Lung (tissue), 12 donors: ENCODE data around the gene UNC13A. TPM values are rescaled to one million over a fixed set of nuclear protein-coding genes. Genes with fewer than 3 reads are reported as not detected.

Experiments
- ATAC-seq: fragments of 200-7000 bp; cut with Tn5 transposase; one replicate; pipeline ENCODE4 v1.9.1; 2020; ENCODE audit warnings: moderate number of reproducible peaks; ENCODE audit not compliant: insufficient read depth, low FRiP score
- DNase-seq, 3 donors: peaks; one replicate each; pipeline ENCODE4 v3.0.0-alpha.2; 2013 to 2017
- H3K27ac ChIP-seq, 2 donors: one replicate each; pipeline ENCODE4 v1.5.1; 2013; ENCODE audit warnings: mild to moderate bottlenecking in 2 of 2, moderate library complexity in 2 of 2, control low read depth in 1 of 2, inconsistent platforms in 1 of 2, low read depth in 1 of 2, low read length in 1 of 2
- H3K27me3 ChIP-seq, 3 donors: one replicate each; pipeline ENCODE4 v1.5.1; 2013; ENCODE audit warnings: low read length in 2 of 3; ENCODE audit not compliant: control insufficient read depth in 3 of 3, insufficient read depth in 3 of 3
- H3K36me3 ChIP-seq, 4 donors: one replicate each; pipeline ENCODE4 v1.5.1; 2013; ENCODE audit warnings: low read length in 4 of 4, mild to moderate bottlenecking in 1 of 4, moderate library complexity in 1 of 4; ENCODE audit not compliant: control insufficient read depth in 4 of 4, insufficient read depth in 4 of 4
- H3K4me1 ChIP-seq, 5 donors: one replicate each; pipeline ENCODE4 v1.5.1; 2013; ENCODE audit warnings: low read length in 5 of 5, mild to moderate bottlenecking in 2 of 5, moderate library complexity in 1 of 5; ENCODE audit not compliant: control insufficient read depth in 5 of 5, insufficient read depth in 5 of 5
- H3K4me3 ChIP-seq: one replicate; pipeline ENCODE4 v1.5.1; 2013; ENCODE audit warnings: mild to moderate bottlenecking, control low read depth, moderate library complexity
- H3K9ac ChIP-seq, 2 donors: one replicate each; pipeline ENCODE4 v1.5.1; 2013; ENCODE audit warnings: low read length in 2 of 2, control low read depth in 1 of 2; ENCODE audit not compliant: insufficient read depth in 1 of 2
- H3K9me3 ChIP-seq, 4 donors: one replicate each; pipeline ENCODE4 v1.5.1; 2013; ENCODE audit warnings: low read length in 3 of 4, mild to moderate bottlenecking in 1 of 4, moderate library complexity in 1 of 4; ENCODE audit not compliant: control insufficient read depth in 4 of 4, insufficient read depth in 3 of 4
- WGBS, 2 donors: extraction: QIAGEN DNeasy Blood & Tissue Kit; methylation state at CpG; one replicate each; pipeline ENCODE4 v1.1.7; 2013; 5-methylcytosine and 5-hydroxymethylcytosine counted together
- polyA plus RNA-seq, 2 donors: library from polyadenylated mRNA; stranded (reverse); fragments of 200-250 nt; gene quantifications; one replicate each; pipeline ENCODE4 v1.2.1, GENCODE V29; 2013
- total RNA-seq, 2 donors: library from RNA; depleted of rRNA in 1 of 2; stranded (reverse); fragments of >200 nt in 1 of 2; gene quantifications; one replicate each; pipeline ENCODE4 v1.2.1, GENCODE V29; 2014 to 2021
- TF ChIP-seq, protein P1 (sequence below): IDR thresholded peaks from 2 replicates; pipeline ENCODE4 v1.5.1; 2012; ENCODE audit warnings: mild to moderate bottlenecking; ENCODE audit errors: control extremely low read depth, extremely low read depth
- donor health status: control.
- donor health status: control.
- donor health status: Bipolar disorder and iron deficiency.
- donor health status: healthy.
- donor health status: DM: yes; HTN: yes; CAD: no.

Gene UNC13A
- total and polyA plus RNA-seq, 4 donors: 0.14 to 0.31 (median 0.27) TPM

DNA sequence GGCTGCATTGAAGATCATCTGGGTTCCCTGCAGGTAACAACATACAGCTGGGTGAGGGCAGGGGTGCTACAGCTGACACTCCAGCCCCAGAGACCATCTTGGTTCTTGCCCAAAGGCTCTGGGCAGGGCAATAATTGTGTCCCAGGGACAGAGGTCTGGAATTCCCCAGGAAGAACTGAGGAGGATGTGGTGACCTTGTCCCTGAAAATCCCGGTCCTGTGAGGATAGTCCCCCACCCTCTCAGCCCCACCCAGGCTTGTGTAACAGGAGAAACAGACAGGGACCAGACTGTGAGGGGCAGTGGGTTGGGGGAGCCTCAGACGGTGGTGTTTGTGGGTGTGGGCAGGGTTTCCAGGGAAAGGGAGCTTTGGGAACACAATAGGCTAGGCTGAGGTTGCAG lies 69.2 kb downstream of the UNC13A start:
- peaks cover 0 to 10% (median 3%) of the 10 kb centered on the region in 4 donors for H3K9me3 ChIP-seq
- no peaks in the 10 kb centered on the region for H3K36me3 ChIP-seq
- H3K9ac ChIP-seq: no peak overlapping the region
- TF ChIP-seq, protein P1, sequence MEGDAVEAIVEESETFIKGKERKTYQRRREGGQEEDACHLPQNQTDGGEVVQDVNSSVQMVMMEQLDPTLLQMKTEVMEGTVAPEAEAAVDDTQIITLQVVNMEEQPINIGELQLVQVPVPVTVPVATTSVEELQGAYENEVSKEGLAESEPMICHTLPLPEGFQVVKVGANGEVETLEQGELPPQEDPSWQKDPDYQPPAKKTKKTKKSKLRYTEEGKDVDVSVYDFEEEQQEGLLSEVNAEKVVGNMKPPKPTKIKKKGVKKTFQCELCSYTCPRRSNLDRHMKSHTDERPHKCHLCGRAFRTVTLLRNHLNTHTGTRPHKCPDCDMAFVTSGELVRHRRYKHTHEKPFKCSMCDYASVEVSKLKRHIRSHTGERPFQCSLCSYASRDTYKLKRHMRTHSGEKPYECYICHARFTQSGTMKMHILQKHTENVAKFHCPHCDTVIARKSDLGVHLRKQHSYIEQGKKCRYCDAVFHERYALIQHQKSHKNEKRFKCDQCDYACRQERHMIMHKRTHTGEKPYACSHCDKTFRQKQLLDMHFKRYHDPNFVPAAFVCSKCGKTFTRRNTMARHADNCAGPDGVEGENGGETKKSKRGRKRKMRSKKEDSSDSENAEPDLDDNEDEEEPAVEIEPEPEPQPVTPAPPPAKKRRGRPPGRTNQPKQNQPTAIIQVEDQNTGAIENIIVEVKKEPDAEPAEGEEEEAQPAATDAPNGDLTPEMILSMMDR: no peak
- H3K27ac ChIP-seq: no peak overlapping the region
- WGBS, 2 donors: 6 to 11% methylated on average over 2 of the region's 2 CpGs
- H3K27me3 ChIP-seq: peaks cover 3 to 4% (median 3%) of the 10 kb centered on the region in 3 donors
- no peak overlapping the region for H3K4me3 ChIP-seq
- ATAC-seq (no peak), DNase-seq (no peak)
- H3K4me1 ChIP-seq: peaks cover 0 to 5% (median 0%) of the 10 kb centered on the region in 5 donors

GRCh38 chr19:17618281-17618903 lies 69.8 kb downstream of the UNC13A start:
- H3K9me3 ChIP-seq: peaks cover 0 to 10% (median 3%) of the 10 kb centered on the region in 4 donors
- no peak overlapping the region for H3K4me3 ChIP-seq
- peaks cover 3 to 4% (median 3%) of the 10 kb centered on the region in 3 donors for H3K27me3 ChIP-seq
- ATAC-seq: no peak
- TF ChIP-seq, protein P1: no peak
- H3K9ac ChIP-seq: no peak overlapping the region
- peaks cover 0 to 5% (median 0%) of the 10 kb centered on the region in 5 donors for H3K4me1 ChIP-seq
- no peak for DNase-seq
- H3K27ac ChIP-seq: no peak overlapping the region
- no peaks in the 10 kb centered on the region for H3K36me3 ChIP-seq
- WGBS, 2 donors: 87 to 92% methylated on average over 7 of the region's 7 CpGs

GRCh38 chr19:17617807-17618192 lies 70.4 kb downstream of the UNC13A start:
- H3K27ac ChIP-seq: no peak overlapping the region
- 87% methylated on average over 7 of the region's 7 CpGs for WGBS, 2 donors
- H3K4me1 ChIP-seq: peaks cover 0 to 5% (median 0%) of the 10 kb centered on the region in 5 donors
- DNase-seq (no peak), ATAC-seq (no peak)
- peaks cover 3 to 4% (median 3%) of the 10 kb centered on the region in 3 donors for H3K27me3 ChIP-seq
- H3K4me3 ChIP-seq: no peak overlapping the region
- no peak overlapping the region for H3K9ac ChIP-seq
- H3K9me3 ChIP-seq: peaks cover 0 to 10% (median 3%) of the 10 kb centered on the region in 4 donors
- TF ChIP-seq, protein P1: no peak
- H3K36me3 ChIP-seq: no peaks in the 10 kb centered on the region
